GM21423 (cell line): ENCODE data around the gene ZNF117.
"Not testable (repeated sequence)": the region's sequence is repeated elsewhere in the genome, so short reads cannot be mapped to it uniquely, and the experiment has no call there.

Experiments used
- ATAC-seq: cut with Tn5 transposase; IDR thresholded peaks from one replicate; pipeline ENCODE4 v1.9.1; 2021; ENCODE audit warnings: mild to moderate bottlenecking, moderate library complexity; ENCODE audit not compliant: unreplicated experiment

The ZNF117 gene

GRCh38 chr7:64997164-64997908, 6.5 kb upstream of the ZNF117 start:
- ATAC-seq: no peak

GRCh38 chr7:64996305-64996704, 5.5 kb upstream of the ZNF117 start:
- ATAC-seq: no peak

- ATAC-seq: no peak
Measured at GRCh38 chr7:64993901-64994300, 3.1 kb upstream of the ZNF117 start.

- no peak for ATAC-seq
Measured at GRCh38 chr7:64992971-64993370, 2.1 kb upstream of the ZNF117 start.

- no peak for ATAC-seq
Measured at GRCh38 chr7:64990216-64990615, 620 bp downstream of the ZNF117 start.

- no peak for ATAC-seq
Measured at GRCh38 chr7:64978497-64979203, 12.2 kb downstream of the ZNF117 start.

- no peak for ATAC-seq
Measured at GRCh38 chr7:64965594-64965993, 25.2 kb downstream of the ZNF117 start.

- ATAC-seq: no peak
Measured at GRCh38 chr7:64959072-64959747, 31.6 kb downstream of the ZNF117 start.

GRCh38 chr7:64951250-64951848, 39.5 kb downstream of the ZNF117 start:
- ATAC-seq: peak; percentile 51

- ATAC-seq: not testable (repeated sequence)
Measured at GRCh38 chr7:64950673-64951072, 40.2 kb downstream of the ZNF117 start.

- ATAC-seq: not testable (repeated sequence)
Measured at GRCh38 chr7:64948774-64949173, 42.1 kb downstream of the ZNF117 start.

- ATAC-seq: no peak
Measured at GRCh38 chr7:64947252-64948000, 43.4 kb downstream of the ZNF117 start.

- no peak for ATAC-seq
Measured at GRCh38 chr7:64946772-64947171, 44.1 kb downstream of the ZNF117 start.

GRCh38 chr7:64945503-64946175, 45.2 kb downstream of the ZNF117 start:
- ATAC-seq: no peak

- ATAC-seq: not testable (repeated sequence)
Measured at GRCh38 chr7:64944667-64945502, 46.0 kb downstream of the ZNF117 start.

GRCh38 chr7:64940021-64940420, 50.8 kb downstream of the ZNF117 start:
- ATAC-seq: not testable (repeated sequence)

- ATAC-seq: no peak
Measured at GRCh38 chr7:64938540-64938939, 52.3 kb downstream of the ZNF117 start.

- no peak for ATAC-seq
Measured at GRCh38 chr7:64934478-64934877, 56.4 kb downstream of the ZNF117 start.
